ENCODE results near the gene IL1RAP.

IL1RAP gene

GRCh38 chr3:190579514-190580137 is 65.7 kb downstream of the IL1RAP start:
- no peak for DNase-seq

DNA sequence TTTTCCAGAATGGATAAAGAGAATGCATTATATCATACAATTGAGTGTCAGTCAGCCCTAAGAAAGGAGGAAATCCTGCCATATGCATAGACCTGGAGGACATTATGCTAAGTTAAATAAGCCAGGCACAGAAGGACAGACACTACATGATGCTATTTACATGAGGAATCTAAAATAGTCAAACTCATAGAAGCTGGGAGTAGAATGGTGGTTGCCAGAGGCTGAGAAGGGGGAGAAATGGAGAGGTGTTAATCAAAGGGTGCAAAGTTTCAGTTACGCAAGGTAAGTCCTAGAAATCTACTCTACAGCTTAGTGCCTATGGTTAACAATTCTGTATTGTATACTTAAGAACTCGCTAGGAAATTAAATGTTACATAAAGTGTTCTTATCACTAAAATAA is 66.5 kb downstream of the IL1RAP start:
- no peak for DNase-seq

GRCh38 chr3:190581041-190581541 is 67.2 kb downstream of the IL1RAP start:
- DNase-seq, result no peak

DNA sequence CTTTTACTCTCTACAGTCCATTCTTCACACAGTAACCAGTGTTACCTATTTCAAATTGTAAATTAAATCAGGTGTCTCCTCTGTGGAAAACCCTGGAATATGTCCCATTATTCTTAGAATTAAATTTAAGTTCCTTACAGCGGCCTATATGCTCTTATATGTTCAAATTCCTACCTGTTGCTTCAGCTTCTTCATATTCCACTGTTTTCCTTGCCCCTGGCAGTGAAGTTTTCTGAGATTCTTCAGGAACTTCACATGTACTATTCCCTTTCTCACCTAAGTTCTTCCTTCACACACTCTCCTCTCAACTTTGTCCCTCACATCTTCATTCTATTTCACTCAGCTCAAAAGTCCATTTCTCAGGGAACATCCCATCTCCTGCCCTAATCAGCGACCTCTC is 68.8 kb downstream of the IL1RAP start:
- no peak for DNase-seq

DNA sequence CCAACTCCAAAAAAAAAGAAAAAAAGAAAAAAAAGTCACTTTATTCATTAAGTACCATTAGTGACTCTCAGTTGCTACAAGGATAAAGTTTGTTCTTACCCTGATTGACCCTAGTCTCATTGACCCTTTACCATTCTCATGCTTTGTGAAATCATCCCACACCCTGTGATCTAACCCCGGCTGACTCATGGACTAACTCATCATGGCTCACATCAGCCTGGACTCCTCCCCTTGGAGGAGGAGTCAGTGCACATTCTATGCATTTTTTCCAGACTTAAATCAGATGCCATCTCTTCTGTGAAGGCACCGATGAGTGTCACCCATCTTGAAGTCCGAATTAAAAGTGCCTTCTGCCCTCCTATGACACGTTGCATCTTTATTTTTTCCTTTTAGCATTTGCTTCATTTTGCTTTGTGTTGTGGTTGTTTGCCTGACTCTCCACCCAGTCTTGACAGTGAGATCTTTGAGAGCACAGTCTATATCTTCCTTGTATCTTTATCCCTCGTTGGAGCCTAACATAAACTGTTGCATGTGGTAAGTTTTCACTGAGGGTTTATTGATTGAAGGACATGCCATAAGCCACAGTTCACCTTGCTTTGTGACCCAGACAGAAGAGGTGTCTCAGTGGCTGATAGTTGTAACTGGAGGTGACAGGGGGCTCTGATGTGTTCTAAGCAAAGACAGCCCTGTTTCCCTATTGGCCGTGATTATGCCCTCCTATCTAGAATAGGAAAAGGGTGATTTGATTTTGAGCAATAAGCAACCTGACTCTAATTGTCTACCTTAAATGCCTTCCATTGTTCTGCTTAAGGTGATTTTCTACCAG is 72.1 kb downstream of the IL1RAP start:
- no peak for DNase-seq

GRCh38 chr3:190586631-190587011 is 72.7 kb downstream of the IL1RAP start:
- DNase-seq, result no peak

DNA sequence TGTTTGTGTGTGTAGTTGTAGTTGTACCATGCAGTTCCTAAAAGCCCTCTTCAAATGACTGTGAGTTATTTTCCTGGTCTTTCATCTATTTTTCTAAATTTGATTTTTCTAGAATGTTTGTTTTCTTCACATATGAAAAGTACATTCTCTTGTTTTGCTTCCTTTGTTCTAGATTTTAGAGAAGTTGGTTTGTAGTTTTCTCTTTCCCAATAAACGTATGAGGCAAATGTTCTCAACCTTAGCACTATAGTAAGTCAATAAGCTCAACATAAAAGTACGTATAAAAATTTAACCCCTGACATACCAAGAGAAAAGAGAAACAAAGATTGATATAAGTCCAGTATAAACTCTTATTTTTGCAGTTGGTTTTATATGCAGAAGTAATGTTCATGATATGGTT is 74.7 kb downstream of the IL1RAP start:
- no peak for DNase-seq

DNA sequence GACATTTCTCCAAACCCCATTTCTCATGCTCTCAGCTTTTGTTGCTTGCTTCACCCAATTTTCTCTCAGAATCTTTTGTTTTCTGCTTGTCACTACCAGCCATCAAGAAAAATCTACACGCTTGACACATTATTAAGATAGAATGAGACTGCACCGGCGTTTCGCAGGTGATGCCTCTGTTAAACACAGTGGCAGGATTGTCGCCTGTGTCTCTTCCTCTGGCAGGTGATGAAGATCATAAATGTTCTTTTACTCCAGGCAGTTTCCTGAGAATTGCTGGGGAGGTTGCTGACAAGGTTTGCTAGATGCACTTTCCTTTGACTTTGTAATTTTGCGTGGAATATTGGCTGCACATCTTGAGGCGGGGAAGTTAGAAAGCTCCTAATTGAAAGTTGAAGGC is 75.4 kb downstream of the IL1RAP start:
- DNase-seq, result no peak

- DNase-seq, result no peak
Measured at GRCh38 chr3:190591080-190591479, 77.2 kb downstream of the IL1RAP start.

GRCh38 chr3:190593075-190593474 is 79.2 kb downstream of the IL1RAP start:
- no peak for DNase-seq

DNA sequence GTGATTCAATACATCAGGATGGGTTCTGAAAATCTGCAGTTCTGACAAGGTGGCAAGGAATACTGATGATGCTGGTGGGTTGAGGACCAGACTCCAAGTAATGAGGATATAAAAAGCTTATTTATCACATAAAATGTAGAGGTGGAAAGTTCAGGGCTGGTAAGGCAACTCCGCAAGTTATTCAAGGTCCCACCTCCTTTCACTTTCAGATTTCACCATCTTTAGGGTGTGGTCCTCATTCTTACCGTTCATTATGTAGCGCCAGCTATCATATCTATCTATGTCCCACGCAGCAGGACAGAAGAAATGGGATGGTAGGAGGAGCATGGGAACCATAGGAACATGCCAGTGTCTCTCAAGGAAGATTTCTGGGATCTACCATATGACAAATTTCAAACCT is 80.3 kb downstream of the IL1RAP start:
- DNase-seq, result no peak

DNA sequence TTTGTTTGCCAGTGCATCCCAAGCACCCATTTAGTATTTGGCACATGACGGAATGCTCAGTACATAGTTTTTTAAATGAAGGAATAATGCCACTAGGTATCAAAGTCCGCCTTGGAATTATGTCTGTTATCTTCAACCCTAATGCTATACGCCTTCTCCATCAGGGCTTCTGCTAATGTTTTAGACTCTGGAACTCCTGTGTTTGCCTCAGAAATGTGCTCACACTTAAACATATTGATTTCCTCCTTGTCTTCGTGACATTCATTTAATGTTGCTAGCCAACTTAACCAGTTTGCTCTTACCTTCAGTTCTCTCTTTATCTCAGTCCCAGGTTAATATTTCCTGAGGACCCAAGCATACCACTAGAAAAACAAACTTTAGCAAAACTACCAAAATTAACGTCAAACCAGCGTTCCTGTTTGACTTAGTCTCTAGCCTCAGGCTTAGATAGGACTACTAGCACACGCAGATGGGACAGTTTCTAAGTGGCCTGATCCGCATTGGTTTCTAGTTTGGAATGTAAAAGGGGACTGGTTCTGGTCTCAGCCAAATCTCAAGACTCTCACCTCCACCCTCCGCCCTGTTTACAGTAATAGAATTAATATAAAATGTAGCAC is 81.4 kb downstream of the IL1RAP start:
- DNase-seq, result no peak

GRCh38 chr3:190595807-190596206 is 81.9 kb downstream of the IL1RAP start:
- DNase-seq, result no peak

- DNase-seq, result no peak
Measured at GRCh38 chr3:190596349-190597285, 82.7 kb downstream of the IL1RAP start.

- DNase-seq, result no peak
Measured at GRCh38 chr3:190597291-190597690, 83.4 kb downstream of the IL1RAP start.

DNA sequence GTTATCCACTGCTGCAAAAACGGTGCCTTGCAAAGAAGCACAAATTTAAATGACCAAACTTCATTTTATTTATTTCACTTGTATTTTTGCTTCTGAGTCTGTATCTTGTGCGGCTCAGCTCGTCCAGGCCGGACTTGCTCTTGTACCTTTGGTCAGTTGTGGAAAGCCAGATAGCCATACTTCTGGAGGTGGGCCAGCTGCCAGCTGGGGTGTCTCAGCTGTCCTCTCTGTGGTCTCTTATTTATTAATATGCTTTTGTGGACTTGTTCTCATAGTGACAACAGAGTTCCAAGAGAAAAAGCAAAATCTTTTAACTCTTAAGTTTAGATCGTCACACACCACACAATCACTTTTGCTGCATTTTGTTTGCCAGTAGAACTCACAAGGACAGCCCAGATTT is 87.7 kb downstream of the IL1RAP start:
- no peak for DNase-seq

GRCh38 chr3:190605385-190605784 is 91.5 kb downstream of the IL1RAP start:
- no peak for DNase-seq

- no peak for DNase-seq
Measured at GRCh38 chr3:190606596-190606995, 92.7 kb downstream of the IL1RAP start.

DNA sequence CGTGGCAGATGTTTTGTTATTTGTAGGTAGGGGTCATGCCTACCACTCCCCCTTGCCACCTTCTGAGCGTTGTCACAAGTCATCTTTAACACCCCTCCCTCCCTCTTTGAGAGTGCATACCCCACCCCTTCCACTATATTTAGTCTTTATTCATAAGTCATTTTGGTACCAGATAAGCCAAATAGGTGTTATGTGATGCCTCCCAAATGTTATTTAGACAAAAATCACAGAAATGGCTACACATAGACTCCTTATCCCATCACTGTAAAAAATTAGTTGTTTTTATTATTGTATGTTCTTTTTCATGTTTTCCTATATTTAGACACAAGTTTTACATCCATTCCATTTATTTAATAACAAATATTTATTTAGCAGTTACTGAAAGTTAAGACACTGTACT is 93.1 kb downstream of the IL1RAP start:
- no peak for DNase-seq

- no peak for DNase-seq
Measured at GRCh38 chr3:190608850-190609589, 95.1 kb downstream of the IL1RAP start.

DNA sequence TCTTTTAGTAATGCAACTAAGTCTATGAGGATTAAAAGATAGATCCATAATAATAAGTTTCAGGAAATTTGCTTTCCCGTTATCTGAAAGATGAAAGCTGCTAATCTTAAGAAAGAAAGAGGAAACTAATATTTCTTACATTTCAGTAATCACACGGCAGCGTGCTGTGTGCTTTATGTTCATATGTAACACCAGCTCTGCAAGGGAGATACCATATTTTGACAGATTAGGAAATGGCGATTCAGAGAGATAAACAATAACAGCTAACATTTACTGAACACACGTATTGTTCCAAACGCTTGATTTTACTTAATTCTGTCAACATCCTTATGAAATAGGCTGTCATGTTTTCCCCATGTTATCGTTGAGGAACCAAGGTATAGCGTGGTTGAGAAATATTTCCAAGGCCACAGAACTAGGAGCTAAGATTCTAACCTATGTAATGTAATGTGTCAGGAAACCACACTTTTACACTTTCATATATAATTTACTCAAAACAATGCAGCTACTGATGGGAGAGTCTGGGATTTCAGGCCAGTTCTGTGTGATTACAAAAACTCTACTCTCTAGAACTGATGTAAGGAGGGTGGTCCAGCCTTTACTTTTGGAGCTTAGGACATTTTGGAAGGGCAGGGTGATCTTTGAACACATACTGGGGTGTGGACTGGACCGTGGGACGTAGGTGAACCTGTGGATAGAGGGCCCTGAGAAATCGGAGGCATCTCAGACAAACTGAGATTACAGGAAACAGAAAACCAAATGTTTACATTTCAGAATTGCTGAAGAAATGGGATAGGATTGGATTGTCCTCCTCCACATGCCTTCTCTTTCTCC is 100.6 kb downstream of the IL1RAP start:
- no peak for DNase-seq
